GM19239 (cell line): ENCODE measurements around the gene GNG8.

ENCODE experiments used
- DNase-seq: peaks from one replicate; pipeline ENCODE4 v3.0.0; 2011; ENCODE audit warnings: low spot score; ENCODE audit not compliant: insufficient read length
- FAIRE-seq: peaks from 2 replicates; lab custom pipeline; 2011; peaks lifted over from hg19 to GRCh38; lab: Jason Lieb, UNC

GNG8 gene

DNA sequence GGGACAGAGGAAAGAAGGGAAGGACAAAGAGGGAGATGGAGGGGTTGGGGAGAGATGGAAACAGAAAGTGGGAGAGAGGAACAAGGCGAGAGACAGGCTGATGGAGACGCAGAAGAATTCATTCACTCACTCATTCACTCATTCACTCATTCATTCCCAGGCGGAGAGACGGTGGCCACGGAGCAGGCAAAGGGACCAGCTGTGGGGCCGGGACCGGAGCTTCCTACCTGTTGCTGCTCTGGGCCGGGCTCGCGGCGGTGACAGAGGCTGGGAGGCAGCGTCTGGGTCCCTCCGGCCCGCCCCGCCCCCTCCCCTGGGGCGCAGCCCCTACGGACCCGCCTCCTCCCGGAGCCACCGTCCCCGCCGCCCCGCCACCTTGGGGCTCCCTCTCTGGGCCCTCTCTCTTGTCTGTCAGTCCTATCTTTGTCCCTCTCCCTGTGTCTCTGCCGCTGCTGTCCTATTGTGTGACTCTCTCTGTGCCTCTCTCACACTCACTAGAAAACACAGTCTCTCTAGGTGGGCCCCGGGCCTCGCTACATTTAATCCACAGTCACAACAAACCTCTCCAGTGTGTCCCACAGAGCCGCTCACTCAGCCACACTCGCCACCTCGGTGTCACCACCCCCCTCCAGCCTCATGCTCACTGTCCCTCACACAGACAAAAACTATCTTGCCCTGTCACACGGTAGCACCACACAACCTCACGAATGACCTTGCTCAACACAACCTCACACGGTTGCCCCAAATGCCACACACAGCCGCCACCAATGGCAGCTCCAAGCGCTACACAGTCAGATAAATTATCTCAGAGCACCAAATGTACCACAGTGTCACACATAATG lies at the start of gene GNG8:
Gene GNG8 (minus strand): TSS at position 283 of the 842 bp plus-strand sequence. CDS start 1,520 bp downstream, outside the sequence.
- DNase-seq (no peak), FAIRE-seq (no peak)

DNA sequence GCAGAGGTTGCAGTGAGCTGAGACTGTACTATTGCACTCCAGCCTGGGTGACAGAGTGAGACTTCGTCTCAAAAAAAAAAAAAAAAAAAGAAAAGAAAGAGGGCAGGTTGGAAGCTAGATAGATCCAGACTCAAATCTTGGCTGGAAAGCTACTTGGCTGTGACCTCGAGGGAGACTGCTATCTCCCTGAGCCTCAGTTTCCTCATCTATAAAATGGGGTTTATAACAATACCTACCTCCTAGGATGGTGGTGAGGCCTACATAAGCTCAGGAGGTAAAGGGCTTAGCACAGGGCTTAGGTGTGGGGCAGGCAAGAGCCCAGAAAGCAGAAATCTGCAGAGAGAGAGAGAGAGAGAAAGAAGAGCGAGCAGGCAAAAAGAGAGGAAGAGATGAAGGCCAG lies 49.2 kb upstream of the GNG8 start:
- DNase-seq (no peak), FAIRE-seq (no peak)

DNA sequence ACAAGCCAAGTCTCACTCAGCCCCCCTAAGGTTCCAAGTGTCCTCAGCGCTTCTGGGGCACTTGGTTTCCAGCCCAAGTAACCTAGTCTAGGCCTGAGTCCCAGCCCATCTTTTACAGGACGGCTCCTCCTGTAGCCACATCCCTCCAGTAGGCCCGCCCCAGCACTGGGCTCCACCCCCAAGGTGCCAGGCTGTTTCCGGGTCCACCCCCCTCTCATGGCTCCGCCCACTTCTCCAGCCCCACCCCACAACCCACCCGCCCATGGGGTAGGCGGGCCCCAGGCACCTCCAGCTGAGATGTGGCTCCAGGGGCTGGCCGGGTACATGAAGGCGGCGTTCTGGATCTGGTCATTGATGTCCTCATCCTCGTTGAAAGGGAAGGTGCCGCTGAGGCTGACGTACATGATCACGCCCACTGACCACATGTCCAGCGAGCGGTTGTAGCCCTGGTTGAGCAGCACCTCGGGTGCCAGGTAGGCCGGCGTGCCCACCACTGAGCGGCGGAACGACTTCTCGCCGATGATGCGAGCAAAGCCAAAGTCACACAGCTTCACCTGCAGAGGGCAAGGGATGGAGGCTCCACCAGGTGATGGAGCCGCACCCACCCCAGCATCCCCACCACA lies 42.2 kb upstream of the GNG8 start:
- DNase-seq (peak; percentile 48), FAIRE-seq (peak; percentile 45)

DNA sequence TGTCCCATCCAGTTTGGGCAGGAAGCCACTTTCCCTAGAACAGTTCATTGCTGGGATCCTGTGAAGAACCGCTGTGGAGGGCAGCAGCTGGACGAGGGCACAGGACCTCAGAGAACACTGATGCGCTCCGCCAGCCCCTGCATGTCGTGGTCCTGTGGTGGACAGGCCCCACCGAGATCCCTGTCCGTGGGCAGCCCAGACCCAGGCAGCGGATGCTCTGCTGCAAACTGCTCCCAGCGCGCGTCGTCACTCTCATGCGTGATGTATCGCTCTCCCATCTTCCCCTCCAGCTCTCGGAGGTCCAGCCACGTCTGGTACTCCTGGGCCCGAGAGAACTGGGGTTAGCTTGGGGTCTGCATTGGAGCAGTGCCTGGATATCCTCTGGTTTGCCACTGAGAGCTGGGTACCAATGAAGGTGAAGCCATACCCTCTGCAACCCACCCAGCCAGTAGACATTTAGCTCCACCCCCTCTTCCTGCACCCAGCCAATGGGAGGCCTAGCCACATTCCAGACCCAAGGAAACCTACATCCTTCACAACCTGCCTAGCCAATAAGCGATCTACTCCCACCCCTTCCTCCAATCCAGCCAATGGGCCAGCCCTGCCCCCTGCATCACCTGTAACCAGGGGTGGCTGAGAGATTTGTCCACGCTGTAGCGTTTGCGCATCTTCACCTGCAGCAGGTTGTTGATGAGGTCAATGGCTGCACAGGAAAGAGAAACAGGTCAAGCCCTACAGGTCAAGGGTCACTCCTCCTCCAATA lies 38.6 kb upstream of the GNG8 start:
- no peak for DNase-seq
- no peak for FAIRE-seq

DNA sequence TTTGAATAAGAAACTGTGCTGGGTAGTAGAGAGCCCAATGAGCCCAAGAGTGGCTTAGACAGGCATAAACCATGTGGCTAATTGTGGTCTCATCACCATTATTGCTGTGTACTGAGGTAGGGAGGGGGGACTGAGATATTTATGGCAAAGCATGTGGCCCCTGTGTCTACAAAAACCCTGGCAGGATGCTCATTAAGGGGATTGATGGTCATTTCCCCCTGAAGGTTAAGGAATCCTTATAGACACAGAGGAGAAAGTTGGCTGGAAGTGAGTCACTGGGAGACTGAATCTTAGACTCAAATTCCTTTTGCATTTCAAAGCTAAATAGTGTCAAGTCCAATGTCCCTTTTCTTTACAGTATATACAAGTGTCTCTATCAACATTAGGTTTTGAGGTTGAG lies 34.8 kb upstream of the GNG8 start:
- FAIRE-seq (no peak), DNase-seq (no peak)

DNA sequence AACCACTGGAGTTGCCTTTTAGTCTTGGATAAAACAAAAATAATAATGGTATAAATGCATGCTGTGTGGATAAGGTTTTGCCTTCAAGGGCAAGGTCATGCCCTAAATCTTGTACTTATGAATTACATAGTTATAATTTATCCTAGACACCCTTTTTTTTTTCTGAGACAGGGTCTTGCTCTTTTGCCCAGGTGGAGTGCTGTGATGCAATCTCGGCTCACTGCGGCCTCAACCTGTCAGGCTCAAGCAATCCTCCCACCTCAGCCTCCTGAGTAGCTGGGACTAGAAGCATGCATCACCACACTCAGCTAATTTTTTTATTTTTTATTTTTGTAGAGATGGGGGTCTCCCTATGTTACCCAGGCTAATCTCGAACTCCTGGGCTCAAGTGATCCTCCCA lies 32.7 kb upstream of the GNG8 start:
- no peak for FAIRE-seq
- DNase-seq, result no peak

DNA sequence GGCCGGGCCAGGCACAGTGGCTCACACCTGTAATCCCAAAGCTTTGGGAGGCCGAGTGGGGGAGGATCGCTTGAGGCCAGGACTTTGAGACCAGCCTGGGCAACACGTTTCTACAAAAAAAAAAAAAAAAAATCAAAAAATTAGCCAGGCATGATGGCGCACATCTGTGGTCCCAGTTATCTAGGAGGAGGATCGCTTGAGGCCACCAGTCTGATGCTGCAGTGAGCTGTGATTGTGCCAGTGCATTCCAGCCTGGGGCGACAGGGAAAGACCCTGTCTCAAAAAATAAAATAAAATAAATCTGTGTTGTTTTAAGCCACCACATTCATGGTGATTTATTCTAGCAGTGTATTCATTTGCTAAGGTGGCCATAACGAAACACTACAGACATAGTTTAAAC lies 29.1 kb upstream of the GNG8 start:
- no peak for FAIRE-seq
- DNase-seq, result no peak

DNA sequence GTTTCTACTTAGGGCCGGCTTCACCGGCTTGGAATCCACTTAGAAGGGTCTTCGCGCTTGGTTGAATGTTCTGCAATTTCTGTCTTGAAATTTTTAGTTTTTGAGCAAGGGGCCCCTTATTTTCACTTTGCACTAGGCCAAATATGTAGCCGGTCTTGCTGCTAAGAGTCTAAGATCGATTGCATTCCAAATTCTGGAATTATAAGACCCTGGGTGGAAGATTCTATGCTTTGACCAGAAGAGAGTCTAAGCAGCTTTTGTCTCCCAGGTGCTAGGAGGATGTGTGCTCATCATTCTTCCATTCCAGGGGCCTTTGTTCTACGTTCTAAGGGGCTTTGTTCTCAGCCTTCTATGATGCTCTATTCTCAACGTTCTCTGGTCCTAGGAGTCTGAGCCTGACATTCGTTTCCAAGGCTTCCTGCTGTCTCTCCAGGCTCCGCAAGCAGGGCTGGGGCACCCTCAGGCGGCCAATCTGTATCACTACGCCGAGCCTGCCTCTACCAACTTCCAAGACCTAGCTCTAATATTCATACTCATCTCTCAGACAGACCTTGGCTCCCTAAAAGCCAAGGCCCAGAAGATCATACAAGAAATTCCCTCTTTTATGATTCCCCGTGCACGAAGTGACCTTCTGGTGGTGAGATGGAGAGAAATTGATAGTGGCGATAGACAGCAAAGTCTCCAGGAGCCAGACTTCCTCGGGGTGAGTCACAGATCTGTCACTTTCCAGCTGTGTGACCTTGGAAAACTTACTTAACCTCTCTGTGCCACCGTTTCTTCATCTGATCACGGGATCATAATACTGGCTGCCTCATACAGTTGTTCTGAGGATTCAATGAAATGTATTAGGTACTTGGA lies 26.0 kb upstream of the GNG8 start:
- DNase-seq (peak; percentile 70), FAIRE-seq (peak; percentile 78)

DNA sequence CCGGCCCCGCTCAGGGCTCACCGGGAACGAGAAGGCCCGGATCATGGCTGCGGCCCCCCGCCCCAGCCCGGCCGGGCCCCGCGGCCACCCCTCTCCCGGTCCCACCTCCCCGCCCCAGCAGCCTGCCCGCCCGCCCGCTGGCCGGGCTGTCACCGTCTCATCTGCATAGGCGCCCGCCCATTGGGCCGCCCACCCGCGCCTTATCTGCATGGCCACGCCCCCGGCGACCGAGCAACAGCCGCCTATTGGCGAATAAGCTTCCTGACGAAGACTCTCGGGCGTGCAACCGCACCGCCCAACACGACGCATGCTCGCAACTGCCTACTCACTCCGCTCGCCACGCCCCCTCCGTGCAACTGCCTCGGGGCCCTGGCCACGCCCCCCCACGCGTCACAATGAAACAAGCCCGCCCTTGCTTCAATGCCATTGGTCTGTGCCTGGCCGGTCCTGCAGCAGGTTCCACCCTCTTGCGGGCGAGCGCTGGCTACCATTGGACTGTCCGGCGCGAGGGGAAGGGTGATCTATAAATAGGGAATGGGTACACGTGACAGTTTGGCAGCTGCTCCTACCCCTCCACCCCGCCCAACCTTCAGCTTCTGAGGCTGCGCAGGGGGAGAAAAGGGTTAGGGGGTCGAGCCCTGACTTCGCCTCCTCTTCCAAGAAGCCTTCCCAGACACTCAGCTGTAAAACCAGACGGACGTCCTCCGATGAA lies 25.2 kb upstream of the GNG8 start, which contains the start of gene DACT3:
Gene DACT3 (minus strand): TSS at position 163 of the 712 bp plus-strand sequence. CDS start 118 bp downstream, at position 45.
- FAIRE-seq (peak; percentile 99), DNase-seq (peak; percentile 96)

DNA sequence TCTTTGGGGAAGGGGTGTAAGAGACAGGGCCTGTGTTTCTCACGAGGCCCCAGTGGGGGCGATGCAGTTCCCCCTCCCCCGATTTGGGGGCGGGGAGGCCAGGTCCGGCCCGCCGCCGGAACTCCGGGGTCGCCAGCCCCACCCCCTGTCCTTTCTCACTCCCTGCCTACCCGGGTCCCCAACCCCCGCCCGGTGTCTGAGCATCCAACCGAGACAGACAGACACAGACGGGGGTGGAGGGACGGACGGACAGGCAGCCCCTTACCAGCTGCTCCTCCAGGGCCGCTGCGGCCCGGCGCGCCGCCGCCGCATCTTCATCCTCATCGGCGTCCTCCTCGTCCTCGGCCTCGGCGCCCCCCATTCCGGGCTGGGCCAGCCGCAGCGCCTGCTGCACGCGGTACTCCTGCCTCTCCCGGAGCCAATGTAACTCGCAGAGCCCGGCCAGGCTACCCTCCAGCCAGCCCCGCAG lies 24.6 kb upstream of the GNG8 start:
- no peak for DNase-seq

DNA sequence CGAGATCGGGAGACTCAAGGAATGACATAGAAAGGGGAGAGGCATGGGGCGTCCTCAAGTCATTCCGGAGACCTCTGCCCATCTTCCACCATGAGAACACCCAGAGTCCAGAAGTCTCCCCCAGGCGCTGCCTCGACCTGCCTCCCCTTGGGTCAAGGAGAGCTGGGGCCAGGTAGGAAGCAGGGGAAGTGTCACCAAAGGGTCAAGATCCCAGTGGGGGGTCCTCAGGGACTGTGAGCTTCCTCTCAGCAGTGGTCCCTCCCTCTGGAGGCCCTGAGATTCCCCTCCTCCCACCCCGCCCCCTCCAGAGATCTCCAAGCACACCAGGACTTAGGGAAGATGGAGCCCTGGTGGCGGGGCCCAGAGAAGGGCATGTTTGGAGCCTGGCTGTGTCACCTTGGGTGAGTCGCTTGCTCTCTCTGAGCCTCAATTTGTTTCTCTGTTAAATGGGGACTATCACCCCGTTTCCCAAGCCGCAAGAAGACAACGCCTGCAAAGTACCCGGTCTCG lies 24.1 kb upstream of the GNG8 start:
- FAIRE-seq, result no peak
- no peak for DNase-seq

More for the DNA sequence above, 24.6 kb upstream of the GNG8 start:
- FAIRE-seq, result no peak

DNA sequence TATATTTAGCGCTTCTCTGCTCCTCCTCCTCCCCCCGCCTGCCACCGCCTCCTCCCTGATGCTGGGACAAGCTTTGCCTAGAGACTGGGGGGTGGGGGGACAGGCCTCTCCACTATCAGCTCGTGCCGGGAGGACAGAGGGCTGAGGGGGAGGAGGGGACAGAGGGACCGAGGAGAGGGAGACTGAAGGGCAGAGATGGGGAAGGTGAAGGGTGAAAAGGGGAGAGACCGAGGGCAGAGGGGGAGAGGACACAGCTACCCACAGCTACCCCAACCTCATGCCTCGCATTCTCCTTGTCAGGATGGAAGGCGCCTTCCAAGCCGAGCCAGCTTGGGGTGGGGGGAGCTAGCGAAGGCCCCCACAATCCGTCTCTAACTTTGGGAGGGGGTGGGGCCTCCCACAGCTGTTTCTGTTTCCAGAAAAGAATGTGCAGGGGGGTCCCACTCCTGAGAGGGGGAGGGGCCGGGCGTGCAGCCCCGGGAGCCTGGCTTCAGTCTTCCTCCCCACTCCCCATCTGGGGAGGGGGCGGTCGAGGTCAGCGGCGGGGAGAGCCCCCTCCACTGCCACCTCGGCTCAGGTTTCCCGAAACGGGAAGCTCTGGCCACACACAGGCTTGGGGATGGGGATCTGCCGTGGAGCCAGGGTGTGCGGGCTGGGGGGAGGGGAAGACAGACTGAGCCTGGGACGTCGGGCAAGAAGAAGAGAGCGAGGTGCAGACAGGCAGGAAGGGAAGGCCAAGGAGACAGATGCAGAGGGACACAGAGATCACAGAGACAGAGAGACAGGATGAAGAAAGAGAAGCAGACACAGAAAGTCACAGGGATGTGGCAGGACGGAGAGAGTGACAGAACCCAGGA lies 23.4 kb upstream of the GNG8 start:
- no peak for DNase-seq
- no peak for FAIRE-seq

DNA sequence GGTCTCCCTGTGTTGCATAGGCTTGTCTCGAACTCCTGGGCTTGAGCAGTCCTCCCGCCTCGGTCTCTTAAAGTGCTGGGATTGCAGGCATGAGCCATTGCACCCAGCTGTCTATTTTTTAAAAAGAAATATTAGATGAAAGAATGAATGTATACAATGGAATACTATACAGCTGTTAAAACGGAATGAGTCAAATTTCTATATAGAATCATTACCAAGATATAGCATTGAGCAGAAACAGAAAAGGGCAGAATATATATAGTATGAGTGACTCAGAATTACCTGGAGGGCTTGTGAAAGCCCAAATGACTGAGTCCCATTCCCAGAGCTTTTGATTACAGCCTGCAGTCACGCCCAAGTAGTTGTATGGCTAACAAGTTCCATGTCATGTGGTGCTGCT lies 20.5 kb upstream of the GNG8 start:
- FAIRE-seq (no peak), DNase-seq (no peak)

DNA sequence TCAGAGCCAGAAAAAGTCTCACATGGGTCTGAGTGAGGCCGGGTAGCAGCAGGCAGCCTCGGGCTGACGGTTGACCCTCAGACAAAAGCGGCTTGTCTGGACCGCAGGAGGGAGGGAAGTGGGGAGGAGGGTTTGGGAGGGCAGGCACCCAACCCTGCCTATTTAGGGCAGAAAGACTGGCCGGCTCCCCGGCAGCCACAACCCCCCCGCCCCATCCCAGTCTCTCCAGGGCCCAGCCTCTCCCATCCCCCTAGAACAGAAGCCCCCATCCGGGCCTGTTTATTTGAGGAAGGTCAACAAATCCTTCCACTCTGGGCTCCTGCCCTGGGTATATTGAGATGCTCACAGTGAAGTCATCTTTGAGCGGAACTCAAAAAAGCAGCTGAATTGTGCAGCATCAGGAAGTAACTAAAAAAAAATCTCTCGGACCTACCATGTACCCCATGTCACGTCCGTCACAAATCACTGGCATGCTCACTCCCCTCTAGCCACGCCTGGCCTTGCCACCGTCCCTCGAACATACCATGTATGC lies 18.7 kb upstream of the GNG8 start:
- FAIRE-seq, result no peak

DNA sequence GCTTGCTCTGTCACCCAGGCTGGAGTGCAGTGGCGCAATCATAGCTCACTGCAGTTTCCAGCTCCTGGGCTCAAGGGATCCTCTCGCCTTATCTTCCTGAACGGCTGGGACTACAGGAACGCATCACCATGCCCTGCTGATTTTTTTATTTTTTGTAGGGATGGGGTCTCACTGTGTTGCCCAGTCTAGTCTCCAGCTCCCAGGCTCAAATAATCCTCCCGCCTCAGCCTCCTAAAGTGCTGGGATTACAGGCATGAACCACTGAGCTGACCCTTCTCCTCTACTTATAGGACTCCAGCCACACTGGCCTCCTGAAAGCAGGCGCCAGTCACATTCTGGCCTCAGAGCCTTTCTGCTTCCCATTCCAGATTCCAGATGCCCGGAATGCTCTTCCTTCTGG lies 14.4 kb upstream of the GNG8 start:
- FAIRE-seq (no peak), DNase-seq (no peak)

More for the DNA sequence above, 18.7 kb upstream of the GNG8 start:
- DNase-seq, result no peak

DNA sequence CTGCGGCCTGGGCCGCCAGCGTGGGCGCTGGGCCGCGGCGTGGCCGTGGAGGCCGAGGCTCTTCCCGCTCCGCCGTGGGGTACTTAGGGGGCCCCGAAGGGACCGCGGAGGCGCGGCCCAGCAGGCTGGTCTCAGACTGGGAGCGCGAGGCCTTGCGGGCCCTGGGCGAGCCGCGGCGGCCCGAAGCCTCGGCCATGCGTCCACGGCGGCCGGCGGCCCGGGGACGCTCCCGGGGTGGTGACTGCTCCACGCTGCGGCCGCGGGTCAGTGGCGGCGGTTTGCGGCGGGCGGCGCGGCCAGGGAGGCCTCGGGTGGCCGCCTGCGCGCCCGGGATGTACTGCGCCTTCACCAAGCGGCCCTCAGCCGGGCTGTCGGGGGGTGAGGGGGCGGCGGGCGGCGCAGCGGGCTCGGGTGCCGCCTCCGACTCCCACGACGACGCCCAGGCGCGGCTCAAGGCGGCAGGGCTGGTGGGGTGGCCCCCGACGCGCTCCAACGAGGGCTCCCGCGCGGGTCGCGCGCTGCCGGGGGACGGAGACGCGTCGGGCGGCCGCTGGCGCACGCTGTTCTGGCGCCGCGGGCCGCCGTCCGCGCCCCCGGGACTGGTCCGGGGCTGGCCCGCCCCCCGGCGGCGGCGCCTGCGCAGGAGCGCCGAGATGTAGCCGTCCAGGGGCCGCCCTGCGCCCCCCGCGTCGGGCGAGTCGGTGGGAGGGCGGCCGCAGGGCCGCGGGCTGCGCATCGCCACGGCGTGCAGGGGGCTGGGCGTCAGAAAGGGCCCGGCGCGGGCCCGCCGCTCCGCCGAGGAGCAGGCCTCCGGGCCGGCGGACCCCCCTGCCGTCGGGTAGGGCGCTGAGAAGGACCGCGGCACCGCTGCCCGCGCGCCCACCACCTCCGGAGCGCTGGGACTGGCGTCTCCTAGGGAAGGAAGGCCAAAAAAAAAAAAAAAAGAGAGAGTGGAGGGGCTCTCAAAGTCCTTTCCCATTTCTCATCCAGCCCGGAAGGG lies 13.3 kb upstream of the GNG8 start:
- DNase-seq, result no peak
- FAIRE-seq, result no peak
